Suprapubic skin (tissue), 4 donors: ENCODE results near the gene PPP1CB.

ENCODE experiments used
- EP300 ChIP-seq: sonication (generic); formaldehyde crosslinking; IDR thresholded peaks from one replicate; pipeline ENCODE4 v1.6.1; 2017; ENCODE audit warnings: antibody characterized with exemption
- POLR2A ChIP-seq, 2 donors: fragments of 450-650 bp; IDR thresholded peaks; one replicate each; pipeline ENCODE4 v1.6.1; 2017; ENCODE audit warnings: antibody characterized with exemption in 2 of 2, mild to moderate bottlenecking in 2 of 2, moderate library complexity in 2 of 2
- POLR2AphosphoS5 ChIP-seq, 3 donors: sonication (generic); formaldehyde crosslinking; IDR thresholded peaks; one replicate each; pipeline ENCODE4 v1.6.1; 2017; ENCODE audit warnings: antibody characterized with exemption in 3 of 3
- TF ChIP-seq, protein P1 (sequence below), 2 donors: fragments of 200-600 bp in 1 of 2; fragments of 450-650 bp in 1 of 2; sonication (generic) in 1 of 2; IDR thresholded peaks; one replicate each; pipeline ENCODE4 v1.5.1; 2016 to 2019; ENCODE audit warnings: antibody characterized with exemption in 2 of 2, mild to moderate bottlenecking in 1 of 2, moderate library complexity in 1 of 2

DNA sequence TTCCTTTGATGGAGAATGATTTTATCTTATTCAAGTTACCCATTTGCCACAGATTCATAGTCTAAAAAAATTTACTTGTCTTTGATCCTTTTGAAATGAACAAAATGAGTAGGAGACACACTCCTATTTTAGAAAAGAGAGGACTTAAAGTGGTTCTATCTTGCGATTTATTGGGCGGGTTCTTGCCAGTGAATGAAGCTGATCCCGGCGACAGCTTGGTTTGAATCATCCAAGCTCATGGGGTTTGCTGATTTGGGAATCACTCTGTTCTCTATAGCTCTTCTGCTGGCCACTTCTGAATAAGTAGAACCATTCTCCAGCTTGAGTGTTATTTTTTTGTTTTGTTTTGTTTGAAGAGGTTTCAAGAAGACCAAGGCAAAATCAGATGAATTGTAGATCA lies 25.5 kb upstream of the PPP1CB start:
- TF ChIP-seq, protein P1, sequence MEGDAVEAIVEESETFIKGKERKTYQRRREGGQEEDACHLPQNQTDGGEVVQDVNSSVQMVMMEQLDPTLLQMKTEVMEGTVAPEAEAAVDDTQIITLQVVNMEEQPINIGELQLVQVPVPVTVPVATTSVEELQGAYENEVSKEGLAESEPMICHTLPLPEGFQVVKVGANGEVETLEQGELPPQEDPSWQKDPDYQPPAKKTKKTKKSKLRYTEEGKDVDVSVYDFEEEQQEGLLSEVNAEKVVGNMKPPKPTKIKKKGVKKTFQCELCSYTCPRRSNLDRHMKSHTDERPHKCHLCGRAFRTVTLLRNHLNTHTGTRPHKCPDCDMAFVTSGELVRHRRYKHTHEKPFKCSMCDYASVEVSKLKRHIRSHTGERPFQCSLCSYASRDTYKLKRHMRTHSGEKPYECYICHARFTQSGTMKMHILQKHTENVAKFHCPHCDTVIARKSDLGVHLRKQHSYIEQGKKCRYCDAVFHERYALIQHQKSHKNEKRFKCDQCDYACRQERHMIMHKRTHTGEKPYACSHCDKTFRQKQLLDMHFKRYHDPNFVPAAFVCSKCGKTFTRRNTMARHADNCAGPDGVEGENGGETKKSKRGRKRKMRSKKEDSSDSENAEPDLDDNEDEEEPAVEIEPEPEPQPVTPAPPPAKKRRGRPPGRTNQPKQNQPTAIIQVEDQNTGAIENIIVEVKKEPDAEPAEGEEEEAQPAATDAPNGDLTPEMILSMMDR (IDR thresholded peaks at IDR 0.05) = no peak
- no peak for TF ChIP-seq POLR2AphosphoS5 (IDR thresholded peaks at IDR 0.05)
- TF ChIP-seq POLR2A (IDR thresholded peaks at IDR 0.05) = no peak
- TF ChIP-seq EP300 = no peak
